Endothelial cell of umbilical vein (primary cell): ENCODE measurements around the gene SLCO3A1. TPM values are rescaled to one million over a fixed set of nuclear protein-coding genes. Genes with fewer than 3 reads are reported as not detected.

ENCODE experiments used
- BruUV-seq: library from RNA; stranded (reverse); fragments of 400-500 nt; replicated peaks from 2 replicates; lab custom pipeline; 2021; lab: Mats Ljungman, UMichigan
- CTCF ChIA-PET: fragments of 300-600, 350-600 bp; sonication (Branson Sonifier 250); formaldehyde crosslinking; loops from one replicate; lab custom pipeline; 2021; ENCODE audit warnings: antibody characterized with exemption, inconsistent platforms; lab: Charles Lee
- POLR2A ChIA-PET: fragments of 300-600, 350-600 bp; sonication (Branson Sonifier 250); formaldehyde crosslinking; loops from one replicate; lab custom pipeline; 2021; ENCODE audit warnings: antibody characterized with exemption, inconsistent platforms; lab: Charles Lee
- DNase-seq: peaks from one replicate; pipeline ENCODE4 v3.0.0-alpha.2; 2011; ENCODE audit warnings: low read depth, low spot score
- FAIRE-seq: peaks from 2 replicates; lab custom pipeline; 2011; peaks lifted over from hg19 to GRCh38; lab: Jason Lieb, UNC
- H2AFZ ChIP-seq: 2 replicates; pipeline ENCODE4 v1.6.0; 2012; ENCODE audit warnings: low read depth, low read length, control low read depth, inconsistent platforms
- H3K27ac ChIP-seq: 2 replicates; pipeline ENCODE4 v1.5.1; 2011; ENCODE audit warnings: low read depth, mild to moderate bottlenecking, control low read depth, low read length, moderate library complexity; ENCODE audit not compliant: insufficient read depth
- H3K27me3 ChIP-seq, 2 experiments: 2 replicates each; pipeline versions ENCODE4 v1.6.0 to v1.6.1; 2011; ENCODE audit warnings: low read length in 2 of 2, mixed read lengths in 1 of 2; ENCODE audit not compliant: control insufficient read depth in 2 of 2, insufficient read depth in 2 of 2
- H3K36me3 ChIP-seq, 2 experiments: 2 replicates in 1 of 2; 3 replicates in 1 of 2; pipeline ENCODE4 v1.5.1; 2011; ENCODE audit warnings: low read length in 2 of 2, mild to moderate bottlenecking in 1 of 2, moderate library complexity in 1 of 2; ENCODE audit not compliant: control insufficient read depth in 2 of 2, insufficient read depth in 2 of 2; ENCODE audit errors: extremely low read depth in 1 of 2
- H3K4me1 ChIP-seq: 3 replicates; pipeline ENCODE4 v1.5.1; 2011; ENCODE audit warnings: mild to moderate bottlenecking, low read length; ENCODE audit not compliant: control insufficient read depth, insufficient read depth; ENCODE audit errors: extremely low read depth
- H3K4me2 ChIP-seq: 2 replicates; pipeline ENCODE4 v1.6.1; 2011; ENCODE audit warnings: low read length, control low read depth, mixed read lengths; ENCODE audit not compliant: insufficient read depth
- H3K4me3 ChIP-seq, 3 experiments: fragments of 200-600 bp in 1 of 3; sonication (generic), shearing (Covaris generic) in 1 of 3; replicated peaks in 1 of 3; 2 replicates each; pipeline ENCODE4 v1.5.1; 2011 to 2016; ENCODE audit warnings: control low read depth in 3 of 3, low read length in 3 of 3, mild to moderate bottlenecking in 2 of 3, inconsistent platforms in 1 of 3, low read depth in 1 of 3, moderate library complexity in 1 of 3; ENCODE audit not compliant: insufficient read depth in 1 of 3
- H3K79me2 ChIP-seq: 2 replicates; pipeline ENCODE4 v1.6.0; 2012; ENCODE audit warnings: low read length, inconsistent platforms; ENCODE audit not compliant: control insufficient read depth, insufficient read depth
- H3K9ac ChIP-seq: replicated peaks from 2 replicates; pipeline ENCODE3; 2011; ENCODE audit warnings: low read length, control low read depth; ENCODE audit not compliant: insufficient read depth; ENCODE audit errors: extremely low read depth
- H3K9me1 ChIP-seq: replicated peaks from 3 replicates; pipeline ENCODE4 v1.6.0; 2011; ENCODE audit warnings: mild to moderate bottlenecking, low read length; ENCODE audit not compliant: control insufficient read depth, insufficient read depth; ENCODE audit errors: extremely low read depth
- H3K9me3 ChIP-seq: replicated peaks from 2 replicates; pipeline ENCODE4 v1.5.1; 2012; ENCODE audit warnings: low read length, inconsistent platforms; ENCODE audit not compliant: control insufficient read depth, insufficient read depth
- H4K20me1 ChIP-seq: replicated peaks from 2 replicates; pipeline ENCODE3; 2011; ENCODE audit warnings: mild to moderate bottlenecking, low read length; ENCODE audit not compliant: control insufficient read depth, insufficient read depth; ENCODE audit errors: extremely low read depth
- CTCF ChIP-seq, 2 donors: IDR thresholded peaks; 1 replicate in 1 of 2; 2 replicates in 1 of 2; pipeline ENCODE4 v1.5.1; 2011; ENCODE audit warnings: low read length in 2 of 2, mild to moderate bottlenecking in 2 of 2, moderate library complexity in 2 of 2, control low read depth in 1 of 2, inconsistent platforms in 1 of 2, low read depth in 1 of 2; ENCODE audit not compliant: insufficient read depth in 1 of 2; ENCODE audit errors: extremely low read depth in 1 of 2
- EZH2 ChIP-seq: IDR thresholded peaks from 2 replicates; pipeline ENCODE4 v1.6.1; 2012; ENCODE audit warnings: borderline replicate concordance, low read depth, mild to moderate bottlenecking, moderate library complexity, low read length, inconsistent platforms; ENCODE audit not compliant: severe bottlenecking
- FOS ChIP-seq: IDR thresholded peaks from 2 replicates; pipeline ENCODE4 v1.6.1; 2011; ENCODE audit warnings: mild to moderate bottlenecking, low read length, moderate library complexity, borderline replicate concordance; ENCODE audit not compliant: insufficient read depth
- GATA2 ChIP-seq: IDR thresholded peaks from 2 replicates; pipeline ENCODE4 v1.7.0; 2011; ENCODE audit warnings: low read depth, mild to moderate bottlenecking, moderate library complexity, mixed read lengths, low read length; ENCODE audit not compliant: insufficient read length, insufficient read depth
- JUN ChIP-seq: IDR thresholded peaks from 2 replicates; pipeline ENCODE4 v1.6.1; 2011; ENCODE audit warnings: borderline replicate concordance, low read depth; ENCODE audit not compliant: insufficient read length, insufficient read depth
- MAX ChIP-seq: IDR thresholded peaks from 2 replicates; pipeline ENCODE4 v1.6.1; 2011; ENCODE audit not compliant: insufficient read depth, insufficient read length
- MYC ChIP-seq: IDR thresholded peaks from one replicate; pipeline ENCODE4 v1.6.1; 2011; ENCODE audit warnings: mild to moderate bottlenecking, low read depth, low read length
- POLR2A ChIP-seq: IDR thresholded peaks from 2 replicates; pipeline ENCODE4 v1.6.1; 2012; ENCODE audit warnings: low read depth, mild to moderate bottlenecking, control low read depth, low read length
- POLR2AphosphoS5 ChIP-seq: IDR thresholded peaks from 2 replicates; pipeline ENCODE4 v1.6.1; 2012; ENCODE audit warnings: low read depth, mild to moderate bottlenecking, control low read depth, low read length, moderate library complexity; ENCODE audit not compliant: insufficient read depth
- dilution Hi-C: fragments of 300-500 bp; cut with MboI; formaldehyde crosslinking; loops from one replicate; pipeline ENCODE4 v1.15.0; 2019; ENCODE audit warnings: low sequenced_read_pairs; ENCODE audit not compliant: extremely low pct_ligation_motif_present
- intact Hi-C: fragments of 100-400 bp; cut with micrococcal nuclease; formaldehyde crosslinking; loops from one replicate; pipeline ENCODE4 v1.10.0; 2022
- polyA plus RNA-seq, 4 experiments: library from polyadenylated mRNA; depleted of rRNA in 3 of 4; stranded (reverse) in 3 of 4; unstranded in 1 of 4; fragments of >200 nt; gene quantifications; 2 replicates each; pipeline versions ENCODE4 v1.2.1 to v1.2.3, GENCODE V29; 2011 to 2012; ENCODE audit warnings: missing spikeins in 1 of 4
- total RNA-seq: library from RNA; stranded (reverse); gene quantifications from 2 replicates; pipeline ENCODE4 v1.2.3, GENCODE V29; 2021

The SLCO3A1 gene
- total and polyA plus RNA-seq, 2 donors (not counting 3 experiments of a cell fraction or from before 2014, with no cell fraction given), result 0.88 to 0.92 TPM

DNA sequence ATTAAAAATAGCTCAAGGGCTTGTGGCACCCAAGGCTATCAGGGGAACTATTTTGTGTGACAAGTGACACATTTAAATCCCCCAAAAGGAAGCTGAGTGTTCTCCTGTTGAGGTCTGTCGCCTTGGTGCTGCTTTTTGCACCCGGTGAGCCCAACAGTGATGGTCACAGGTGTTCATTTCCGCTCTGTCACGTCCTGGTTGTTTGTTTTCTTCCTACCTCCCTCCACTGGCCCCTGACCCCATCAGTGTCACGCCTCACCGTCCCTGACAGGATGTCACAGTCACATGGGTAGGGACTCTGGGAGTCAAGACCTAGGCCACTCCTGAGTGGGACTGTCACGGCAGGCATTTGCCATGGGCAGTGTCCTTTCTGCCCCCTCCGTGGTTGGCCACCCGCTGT lies 11.2 kb downstream of the SLCO3A1 start:
- DNase-seq (no peak), FAIRE-seq (no peak)
- Histone ChIP-seq H3K9me3 (no peaks in the 10 kb centered on the region), H3K9ac (no peak overlapping the region), H3K27me3 (no peaks in the 10 kb centered on the region), H3K79me2 (no peaks in the 10 kb centered on the region), H3K36me3 (no peaks in the 10 kb centered on the region), H3K4me3 (no peak overlapping the region), H4K20me1 (no peaks in the 10 kb centered on the region), H3K27ac (no peak overlapping the region), H3K4me2 (no peak overlapping the region), H3K4me1 (no peaks in the 10 kb centered on the region), H3K9me1 (no peaks in the 10 kb centered on the region), H2AFZ (no peak overlapping the region)
- POLR2A ChIA-PET, result no interaction called here
- CTCF ChIA-PET, result no interaction called here
- TF ChIP-seq MAX, result no peak
- no peak for TF ChIP-seq CTCF (IDR thresholded peaks at IDR 0.05; ENCODE audit: extremely low read depth in 1 of 2, insufficient read depth in 1 of 2, low read depth in 1 of 2, low read length in 2 of 2)
- no peak for TF ChIP-seq GATA2
- TF ChIP-seq JUN, result no peak
- TF ChIP-seq POLR2A, result no peak
- TF ChIP-seq EZH2, result no peak
- TF ChIP-seq MYC, result no peak
- no peak for TF ChIP-seq FOS
- no peak for TF ChIP-seq POLR2AphosphoS5
- no TSS peak for BruUV-seq
- dilution Hi-C loops, result no loop called here
- intact Hi-C loops, result no loop called here
